ENCODE measurements around the gene ELK4.

DNA sequence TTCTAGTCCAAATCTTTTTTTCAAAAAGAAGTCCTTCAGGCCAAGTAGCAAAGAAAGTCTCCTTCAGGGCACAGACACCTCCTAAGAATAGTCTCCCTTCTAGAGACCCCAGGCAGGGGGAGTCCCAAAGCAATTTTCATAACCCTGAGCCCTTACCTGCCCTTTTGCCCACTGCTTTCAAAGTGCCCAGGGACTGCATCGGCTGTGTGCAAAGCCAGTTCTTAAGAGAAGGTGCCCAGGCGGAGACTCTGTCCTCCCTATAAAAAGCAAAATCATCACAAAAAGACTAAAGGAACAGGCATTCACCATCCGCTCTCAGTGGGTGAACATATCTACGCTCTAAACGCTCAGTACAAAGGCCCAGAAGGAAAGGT is 32.2 kb downstream of the ELK4 start:
- no peak for TF ChIP-seq POLR2A (IDR thresholded peaks at IDR 0.05)
- TF ChIP-seq POLR2AphosphoS5 (IDR thresholded peaks at IDR 0.05): no peak
- TF ChIP-seq, protein P1, sequence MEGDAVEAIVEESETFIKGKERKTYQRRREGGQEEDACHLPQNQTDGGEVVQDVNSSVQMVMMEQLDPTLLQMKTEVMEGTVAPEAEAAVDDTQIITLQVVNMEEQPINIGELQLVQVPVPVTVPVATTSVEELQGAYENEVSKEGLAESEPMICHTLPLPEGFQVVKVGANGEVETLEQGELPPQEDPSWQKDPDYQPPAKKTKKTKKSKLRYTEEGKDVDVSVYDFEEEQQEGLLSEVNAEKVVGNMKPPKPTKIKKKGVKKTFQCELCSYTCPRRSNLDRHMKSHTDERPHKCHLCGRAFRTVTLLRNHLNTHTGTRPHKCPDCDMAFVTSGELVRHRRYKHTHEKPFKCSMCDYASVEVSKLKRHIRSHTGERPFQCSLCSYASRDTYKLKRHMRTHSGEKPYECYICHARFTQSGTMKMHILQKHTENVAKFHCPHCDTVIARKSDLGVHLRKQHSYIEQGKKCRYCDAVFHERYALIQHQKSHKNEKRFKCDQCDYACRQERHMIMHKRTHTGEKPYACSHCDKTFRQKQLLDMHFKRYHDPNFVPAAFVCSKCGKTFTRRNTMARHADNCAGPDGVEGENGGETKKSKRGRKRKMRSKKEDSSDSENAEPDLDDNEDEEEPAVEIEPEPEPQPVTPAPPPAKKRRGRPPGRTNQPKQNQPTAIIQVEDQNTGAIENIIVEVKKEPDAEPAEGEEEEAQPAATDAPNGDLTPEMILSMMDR (IDR thresholded peaks at IDR 0.05 in 8 of 11, conservative IDR thresholded peaks at IDR 0.05 in 3 of 11): no peak
